Measurements from ENCODE around the gene HGF.

The HGF gene

DNA sequence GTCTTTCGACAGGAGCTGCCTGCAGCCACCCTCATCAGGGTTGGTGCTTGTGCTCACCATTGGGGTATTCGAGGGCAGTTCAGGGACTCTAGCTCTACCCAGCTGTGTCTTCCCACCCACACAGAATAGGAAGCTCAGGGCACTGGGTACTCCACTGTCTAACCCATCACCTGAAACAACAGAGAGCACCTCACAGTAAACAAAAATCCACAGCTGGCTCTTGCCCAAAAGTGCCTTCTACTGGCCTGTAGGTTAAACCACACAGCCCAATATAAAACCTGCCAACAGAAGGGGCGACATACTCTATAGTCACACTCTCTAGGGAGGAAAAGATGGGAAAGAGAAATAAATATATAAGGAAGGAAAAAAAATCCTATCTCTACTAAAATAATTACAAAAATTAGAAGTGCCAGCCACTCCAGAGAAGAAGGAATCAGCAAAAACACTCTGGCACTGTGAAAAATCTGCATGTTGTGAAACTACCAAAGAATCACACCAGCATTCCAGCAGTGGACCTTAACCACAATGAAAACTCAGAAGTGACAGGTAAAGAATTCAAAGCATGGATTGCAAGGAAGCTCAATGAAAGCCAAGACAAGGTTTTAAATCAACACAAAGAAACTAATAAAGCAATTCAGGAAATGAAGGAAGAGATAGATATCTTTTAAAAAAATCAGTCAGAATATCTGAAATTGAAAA, 110.0 kb downstream of the HGF start:
- H3K27ac ChIP-seq = no peak overlapping the region
- H3K36me3 ChIP-seq = no peaks in the 10 kb centered on the region
- H3K4me3 ChIP-seq (ENCODE audit: low read depth in 1 of 2, low read length in 1 of 2) = no peak overlapping the region
- no peaks in the 10 kb centered on the region for H3K4me1 ChIP-seq (ENCODE audit: control insufficient read depth in 1 of 2, insufficient read depth in 1 of 2, low read depth in 1 of 2, low read length in 1 of 2)
- TF ChIP-seq, protein P1, sequence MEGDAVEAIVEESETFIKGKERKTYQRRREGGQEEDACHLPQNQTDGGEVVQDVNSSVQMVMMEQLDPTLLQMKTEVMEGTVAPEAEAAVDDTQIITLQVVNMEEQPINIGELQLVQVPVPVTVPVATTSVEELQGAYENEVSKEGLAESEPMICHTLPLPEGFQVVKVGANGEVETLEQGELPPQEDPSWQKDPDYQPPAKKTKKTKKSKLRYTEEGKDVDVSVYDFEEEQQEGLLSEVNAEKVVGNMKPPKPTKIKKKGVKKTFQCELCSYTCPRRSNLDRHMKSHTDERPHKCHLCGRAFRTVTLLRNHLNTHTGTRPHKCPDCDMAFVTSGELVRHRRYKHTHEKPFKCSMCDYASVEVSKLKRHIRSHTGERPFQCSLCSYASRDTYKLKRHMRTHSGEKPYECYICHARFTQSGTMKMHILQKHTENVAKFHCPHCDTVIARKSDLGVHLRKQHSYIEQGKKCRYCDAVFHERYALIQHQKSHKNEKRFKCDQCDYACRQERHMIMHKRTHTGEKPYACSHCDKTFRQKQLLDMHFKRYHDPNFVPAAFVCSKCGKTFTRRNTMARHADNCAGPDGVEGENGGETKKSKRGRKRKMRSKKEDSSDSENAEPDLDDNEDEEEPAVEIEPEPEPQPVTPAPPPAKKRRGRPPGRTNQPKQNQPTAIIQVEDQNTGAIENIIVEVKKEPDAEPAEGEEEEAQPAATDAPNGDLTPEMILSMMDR (IDR thresholded peaks at IDR 0.05) = no peak
- H3K27me3 ChIP-seq = no peaks in the 10 kb centered on the region
- H3K9me3 ChIP-seq = no peaks in the 10 kb centered on the region

DNA sequence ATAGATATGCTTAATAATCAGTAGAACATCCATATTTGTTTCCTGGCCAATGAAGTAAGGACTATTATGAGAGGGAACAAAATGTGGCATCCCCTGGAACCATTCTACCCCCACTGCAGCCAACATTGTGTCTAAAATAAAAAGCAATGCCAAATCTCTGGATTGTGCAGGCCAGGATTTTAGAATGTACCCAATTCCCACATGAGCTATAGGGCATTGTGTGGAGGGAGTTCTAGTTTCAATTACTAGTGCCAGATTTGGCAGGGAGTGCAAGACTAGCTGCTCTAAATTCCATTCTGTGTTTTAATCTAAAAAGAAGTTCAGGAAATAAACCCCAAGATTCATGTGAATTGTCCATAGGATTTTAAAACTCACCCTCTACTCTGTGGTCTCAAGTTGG, 112.3 kb downstream of the HGF start:
- H3K9me3 ChIP-seq = no peaks in the 10 kb centered on the region
- TF ChIP-seq, protein P1 (IDR thresholded peaks at IDR 0.05) = no peak
- no peaks in the 10 kb centered on the region for H3K4me1 ChIP-seq (ENCODE audit: control insufficient read depth in 1 of 2, insufficient read depth in 1 of 2, low read depth in 1 of 2, low read length in 1 of 2)
- H3K36me3 ChIP-seq = no peaks in the 10 kb centered on the region
- H3K4me3 ChIP-seq (ENCODE audit: low read depth in 1 of 2, low read length in 1 of 2) = no peak overlapping the region
- H3K27me3 ChIP-seq = no peaks in the 10 kb centered on the region
- H3K27ac ChIP-seq = no peak overlapping the region

DNA sequence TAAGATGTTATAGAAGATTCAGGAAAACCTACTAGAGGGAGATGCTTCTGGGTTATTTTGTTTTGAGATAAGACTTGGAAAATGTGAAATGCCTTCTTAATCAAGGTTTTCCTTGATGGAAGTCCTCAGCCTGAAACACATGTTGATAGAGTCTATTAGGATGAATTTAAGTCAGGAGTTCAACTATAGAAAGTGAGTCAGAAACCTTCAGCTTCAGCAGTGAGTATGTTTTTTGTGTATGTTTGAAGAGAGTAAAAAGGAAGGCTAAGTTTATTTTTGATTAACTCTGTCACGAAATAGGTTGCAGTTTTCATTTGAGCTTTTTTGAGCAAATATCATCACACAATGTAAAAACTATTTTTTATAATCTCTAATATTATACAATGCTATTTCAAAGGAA, 114.6 kb downstream of the HGF start:
- no peak overlapping the region for H3K27ac ChIP-seq
- no peaks in the 10 kb centered on the region for H3K4me1 ChIP-seq (ENCODE audit: control insufficient read depth in 1 of 2, insufficient read depth in 1 of 2, low read depth in 1 of 2, low read length in 1 of 2)
- H3K9me3 ChIP-seq = no peaks in the 10 kb centered on the region
- H3K36me3 ChIP-seq = no peaks in the 10 kb centered on the region
- TF ChIP-seq, protein P1 (IDR thresholded peaks at IDR 0.05) = no peak
- no peaks in the 10 kb centered on the region for H3K27me3 ChIP-seq
- no peak overlapping the region for H3K4me3 ChIP-seq (ENCODE audit: low read depth in 1 of 2, low read length in 1 of 2)

DNA sequence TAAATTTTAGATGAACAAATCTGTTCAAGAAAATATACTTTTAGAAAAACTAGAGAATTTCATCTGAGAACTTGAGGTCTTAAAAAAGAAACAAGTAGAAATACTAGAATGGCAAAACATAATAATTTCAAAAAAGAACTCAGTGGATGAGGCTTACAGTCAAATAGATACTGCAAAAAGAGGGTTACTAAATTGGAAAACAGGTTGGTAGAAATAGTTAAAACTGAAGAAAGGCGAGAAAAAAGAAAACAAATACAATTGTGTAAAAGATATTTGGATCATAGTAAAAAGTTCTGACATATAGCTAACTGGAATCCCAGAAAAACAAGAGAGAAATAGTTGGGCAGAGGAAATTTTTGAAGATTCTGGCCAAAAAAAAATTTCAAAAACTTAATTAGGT, 117.6 kb downstream of the HGF start:
- no peaks in the 10 kb centered on the region for H3K9me3 ChIP-seq
- H3K27me3 ChIP-seq = no peaks in the 10 kb centered on the region
- TF ChIP-seq, protein P1 (IDR thresholded peaks at IDR 0.05) = no peak
- no peaks in the 10 kb centered on the region for H3K36me3 ChIP-seq
- no peak overlapping the region for H3K4me3 ChIP-seq (ENCODE audit: low read depth in 1 of 2, low read length in 1 of 2)
- no peak overlapping the region for H3K27ac ChIP-seq
- no peaks in the 10 kb centered on the region for H3K4me1 ChIP-seq (ENCODE audit: control insufficient read depth in 1 of 2, insufficient read depth in 1 of 2, low read depth in 1 of 2, low read length in 1 of 2)
